K562 (cell line): ENCODE data around the gene MANEA. TPM values are rescaled to one million over a fixed set of nuclear protein-coding genes. Genes with fewer than 3 reads are reported as not detected.
"Not testable (repeated sequence)": the region's sequence is repeated elsewhere in the genome, so short reads cannot be mapped to it uniquely, and the experiment has no call there.

Experiments
- ATAC-seq: fragments of 200-7000 bp; cut with Tn5 transposase; 3 replicates; pipeline ENCODE4 v1.9.1; 2020; ENCODE audit warnings: moderate library complexity
- BruUV-seq: library from RNA; stranded (reverse); fragments of 400-500 nt; replicated peaks from 2 replicates; lab custom pipeline; 2021; lab: Mats Ljungman, UMichigan
- CTCF ChIA-PET: fragments of 300-600 bp; formaldehyde crosslinking; extraction: SDS; loops from one replicate; lab custom pipeline; 2021; ENCODE audit warnings: low intra/inter-chr PET ratio; lab: Yijun Ruan, JAX
- POLR2A ChIA-PET: fragments of 300-600, 350-650 bp; sonication (Branson Sonifier 250); formaldehyde crosslinking; extraction: SDS; loops from one replicate; lab custom pipeline; 2021; ENCODE audit warnings: antibody characterized with exemption, inconsistent platforms; lab: Yijun Ruan, JAX
- DNase-seq, 4 experiments: peaks; one replicate each; pipeline versions ENCODE4 v3.0.0 to v3.0.0-alpha.2; 2011 to 2018; ENCODE audit warnings: low spot score in 3 of 4, mixed read lengths in 3 of 4; ENCODE audit errors: extremely low read depth in 1 of 4
- FAIRE-seq: peaks from 2 replicates; lab custom pipeline; 2011; peaks lifted over from hg19 to GRCh38; lab: Jason Lieb, UNC
- H2AFZ ChIP-seq: 2 replicates; pipeline ENCODE4 v1.6.0; 2011; ENCODE audit warnings: low read depth, low read length, control low read depth, inconsistent platforms
- H3K27ac ChIP-seq: fragments of 200-600 bp; 3 replicates; pipeline ENCODE4 v1.8.0; 2011; ENCODE audit warnings: low read depth, mild to moderate bottlenecking, control low read depth, inconsistent platforms, low read length, moderate library complexity, mixed read lengths; ENCODE audit errors: extremely low read depth
- H3K27me3 ChIP-seq, 2 experiments: fragments of 300-600 bp in 1 of 2; 2 replicates in 1 of 2; 3 replicates in 1 of 2; pipeline versions ENCODE4 v1.6.0 to v1.8.0; 2011; ENCODE audit warnings: inconsistent platforms in 2 of 2, low read length in 2 of 2, mild to moderate bottlenecking in 1 of 2, mixed read lengths in 1 of 2, moderate library complexity in 1 of 2; ENCODE audit not compliant: control insufficient read depth in 2 of 2, insufficient read depth in 2 of 2
- H3K36me3 ChIP-seq: fragments of 300-600 bp; 3 replicates; pipeline ENCODE4 v1.8.0; 2011; ENCODE audit warnings: mild to moderate bottlenecking, low read length, inconsistent platforms; ENCODE audit not compliant: control insufficient read depth, insufficient read depth
- H3K4me1 ChIP-seq, 2 experiments: fragments of 200-600 bp in 1 of 2; replicated peaks in 1 of 2; 2 replicates in 1 of 2; 3 replicates in 1 of 2; pipeline versions ENCODE4 v1.5.1 to v1.8.0; 2011; ENCODE audit warnings: inconsistent platforms in 2 of 2, low read length in 2 of 2, mild to moderate bottlenecking in 1 of 2, mixed read lengths in 1 of 2, moderate library complexity in 1 of 2; ENCODE audit not compliant: control insufficient read depth in 2 of 2, insufficient read depth in 2 of 2
- H3K4me2 ChIP-seq: 2 replicates; pipeline ENCODE4 v1.6.1; 2011; ENCODE audit warnings: low read length, control low read depth, inconsistent platforms, mixed read lengths; ENCODE audit not compliant: insufficient read depth
- H3K4me3 ChIP-seq: fragments of 200-600 bp; sonication (generic), shearing (Covaris generic); 2 replicates; pipeline ENCODE4 v1.5.1; 2016; ENCODE audit warnings: control low read depth, inconsistent platforms
- H3K79me2 ChIP-seq: fragments of 200-600 bp; 3 replicates; pipeline ENCODE4 v1.8.0; 2011; ENCODE audit warnings: low read length, inconsistent platforms; ENCODE audit not compliant: control insufficient read depth, insufficient read depth
- H3K9ac ChIP-seq, 2 experiments: 2 replicates each; pipeline versions ENCODE4 v1.6.0 to v1.6.1; 2011; ENCODE audit warnings: low read depth in 2 of 2, low read length in 2 of 2, control low read depth in 1 of 2, inconsistent platforms in 1 of 2, mild to moderate bottlenecking in 1 of 2, mixed read lengths in 1 of 2; ENCODE audit not compliant: insufficient read depth in 1 of 2
- H3K9me1 ChIP-seq: one replicate; pipeline ENCODE4 v1.6.0; 2011; ENCODE audit warnings: inconsistent platforms, mild to moderate bottlenecking, low read length, moderate library complexity; ENCODE audit not compliant: control insufficient read depth, insufficient read depth
- H3K9me3 ChIP-seq: replicated peaks from 2 replicates; pipeline ENCODE4 v1.5.1; 2011; ENCODE audit warnings: low read depth, low read length, inconsistent platforms; ENCODE audit not compliant: control insufficient read depth, insufficient read depth
- H4K20me1 ChIP-seq: replicated peaks from 2 replicates; pipeline ENCODE4 v1.6.1; 2011; ENCODE audit warnings: low read length, inconsistent platforms, mixed read lengths; ENCODE audit not compliant: control insufficient read depth, insufficient read depth
- CBX3 ChIP-seq, 2 experiments: IDR thresholded peaks; 1 replicate in 1 of 2; 2 replicates in 1 of 2; pipeline ENCODE4 v1.6.1; 2012; ENCODE audit warnings: inconsistent platforms in 2 of 2, low read length in 2 of 2, borderline replicate concordance in 1 of 2, control low read depth in 1 of 2
- CBX5 ChIP-seq: IDR thresholded peaks from 2 replicates; pipeline ENCODE4 v1.6.1; 2014; ENCODE audit warnings: low read depth, borderline replicate concordance
- TRIM24 ChIP-seq, 2 experiments: fragments of 450-650 bp; IDR thresholded peaks; 2 replicates each; pipeline ENCODE4 v1.6.1; 2016
- TRIM28 ChIP-seq: fragments of 450-650 bp; IDR thresholded peaks from 2 replicates; pipeline ENCODE4 v1.6.1; 2017
- ZNF280A ChIP-seq: fragments of 450-650 bp; IDR thresholded peaks from 2 replicates; pipeline ENCODE4 v1.6.1; 2018; ENCODE audit warnings: mild to moderate bottlenecking, low read depth; ENCODE audit not compliant: partially characterized antibody
- WGBS: fragments of 100-300 bp; shearing (Covaris generic); methylation state at CpG from one replicate; pipeline ENCODE4 v1.1.6; 2016; ENCODE audit warnings: low coverage, mixed read lengths; ENCODE audit not compliant: insufficient coverage; ENCODE audit errors: missing lambda C conversion rate; 5-methylcytosine and 5-hydroxymethylcytosine counted together
- in situ Hi-C: fragments of 300-500 bp; cut with MboI; formaldehyde crosslinking; loops from 4 replicates; pipeline ENCODE4 v1.15.0; 2018; ENCODE audit warnings: inconsistent platforms, mixed read lengths
- intact Hi-C: fragments of 100-400 bp; cut with micrococcal nuclease; formaldehyde crosslinking; loops from 2 replicates; pipeline ENCODE4 v1.14.2; 2022
- polyA plus RNA-seq, 8 experiments: library from polyadenylated mRNA; depleted of rRNA in 4 of 8; stranded (reverse) in 5 of 8; unstranded in 3 of 8; fragments of >200 nt; fragmentation: Nextera tagmentation in 2 of 8; fragmentation: Illumina TruSeq in 1 of 8; extraction: Ambion mirVana in 2 of 8; extraction: Trizol in 1 of 8; gene quantifications; 2 replicates each; pipeline versions ENCODE4 v1.2.1 to v1.2.3, GENCODE V29; 2011 to 2014; ENCODE audit warnings: inconsistent platforms in 1 of 8, missing spikeins in 1 of 8
- total RNA-seq, 7 experiments: library from RNA; depleted of rRNA in 6 of 7; stranded (reverse); fragments of >200 nt in 6 of 7; fragmentation: Illumina TruSeq in 2 of 7; extraction: Trizol in 2 of 7; gene quantifications; 2 replicates each; pipeline versions ENCODE4 v1.2.1 to v1.2.3, GENCODE V29; 2011 to 2021; ENCODE audit warnings: low replicate concordance in 1 of 7

Gene MANEA
- total and polyA plus RNA-seq, 9 of the 15 experiments (the other 6 are each of a cell fraction or from before 2014, with no cell fraction given) = 4.8 to 16.1 (median 11.4) TPM

- ATAC-seq, H3K9ac ChIP-seq, H3K4me2 ChIP-seq, H3K9me3 ChIP-seq, FAIRE-seq, H2AFZ ChIP-seq, H3K4me3 ChIP-seq, in situ Hi-C loops, H3K4me1 ChIP-seq, intact Hi-C loops, H3K27ac ChIP-seq, H4K20me1 ChIP-seq, CTCF ChIA-PET, BruUV-seq, POLR2A ChIA-PET, H3K27me3 ChIP-seq, H3K9me1 ChIP-seq: not testable (repeated sequence)
- DNase-seq = peak in 1 of 4 experiments; percentile 12
- TF ChIP-seq ZNF280A = peak; percentile 65
- peak in 1 of 2 experiments; percentile 78; a peak in 2 of 3 replicates for TF ChIP-seq CBX3 (IDR thresholded peaks at IDR 0.05; ENCODE audit: borderline replicate concordance in 1 of 2, low read length in 2 of 2)
- TF ChIP-seq TRIM24 (IDR thresholded peaks at IDR 0.05) = 0 out of 4 replicates have a peak, but pooled peaks of 1 of the 2 experiments have one; percentile 26
- peak; percentile 78 for TF ChIP-seq CBX5
- peak; percentile 83 for TF ChIP-seq TRIM28
- 68% methylated on average over 8 of the region's 9 CpGs for WGBS
- H3K79me2 ChIP-seq = peaks cover 43% of the 10 kb centered on the region
- H3K36me3 ChIP-seq = peaks cover 18% of the 10 kb centered on the region; the same call in 2 of the 3 replicates
Observed at GRCh38 chr6:95584226-95584625, 6.9 kb downstream of the MANEA start.
